DND-41 (cell line): Measurements from ENCODE around the gene IQCF2.

Experiments used
- CTCF ChIP-seq: IDR thresholded peaks from 2 replicates; pipeline ENCODE4 v1.5.1; 2012; ENCODE audit warnings: borderline replicate concordance, low read length, moderate library complexity, mild to moderate bottlenecking; ENCODE audit not compliant: poor library complexity, severe bottlenecking; ENCODE audit errors: extremely low read depth
- EZH2 ChIP-seq: IDR thresholded peaks from 3 replicates; pipeline ENCODE4 v1.6.1; 2012; ENCODE audit warnings: borderline replicate concordance, low read depth, mild to moderate bottlenecking, moderate library complexity, low read length, inconsistent platforms; ENCODE audit not compliant: severe bottlenecking

GRCh38 chr3:51873876-51874275, 12.5 kb downstream of the IQCF2 start:
- TF ChIP-seq CTCF (no peak), EZH2 (no peak)
